Hepatocyte (in vitro differentiated cells): ENCODE measurements around the gene APOL4. TPM values are rescaled to one million over a fixed set of nuclear protein-coding genes. Genes with fewer than 3 reads are reported as not detected.

Experiments used
- DNase-seq: peaks from one replicate; pipeline ENCODE4 v3.0.0-alpha.2; 2016; ENCODE audit warnings: low spot score
- H2AFZ ChIP-seq: fragments of 200-600 bp; sonication (generic); 2 replicates; pipeline ENCODE4 v1.6.0; 2016; ENCODE audit warnings: antibody characterized with exemption, mild to moderate bottlenecking
- H3K27ac ChIP-seq: fragments of 200-600 bp; sonication (generic); 2 replicates; pipeline ENCODE4 v1.5.1; 2016; ENCODE audit warnings: mild to moderate bottlenecking
- H3K27me3 ChIP-seq: fragments of 200-600 bp; sonication (generic); 2 replicates; pipeline ENCODE4 v1.6.1; 2016
- H3K36me3 ChIP-seq: fragments of 200-600 bp; sonication (generic); replicated peaks from 2 replicates; pipeline ENCODE4 v1.5.1; 2016; ENCODE audit warnings: low read depth; ENCODE audit not compliant: insufficient read depth
- H3K4me1 ChIP-seq: fragments of 200-600 bp; sonication (generic); 2 replicates; pipeline ENCODE4 v1.5.1; 2016; ENCODE audit warnings: mild to moderate bottlenecking, moderate library complexity; ENCODE audit not compliant: insufficient read depth
- H3K4me2 ChIP-seq: fragments of 200-600 bp; sonication (generic); 2 replicates; pipeline ENCODE4 v1.6.0; 2016
- H3K4me3 ChIP-seq: fragments of 200-600 bp; sonication (generic); 2 replicates; pipeline ENCODE4 v1.5.1; 2016; ENCODE audit warnings: mild to moderate bottlenecking
- H3K79me2 ChIP-seq: fragments of 200-600 bp; sonication (generic); 2 replicates; pipeline ENCODE4 v1.6.0; 2017; ENCODE audit warnings: mild to moderate bottlenecking
- H3K9me2 ChIP-seq: fragments of 200-600 bp; sonication (generic); replicated peaks from 2 replicates; pipeline ENCODE4 v1.6.0; 2017; ENCODE audit warnings: mild to moderate bottlenecking; ENCODE audit not compliant: insufficient read depth
- H3K9me3 ChIP-seq: fragments of 200-600 bp; sonication (generic); 2 replicates; pipeline ENCODE4 v1.5.1; 2016; ENCODE audit warnings: low read depth, mild to moderate bottlenecking
- H4K20me1 ChIP-seq: fragments of 200-600 bp; sonication (generic); 2 replicates; pipeline ENCODE4 v1.6.0; 2016; ENCODE audit warnings: mild to moderate bottlenecking; ENCODE audit not compliant: insufficient read depth, poor library complexity, severe bottlenecking
- CTCF ChIP-seq: fragments of 200-600 bp; sonication (generic); IDR thresholded peaks from 2 replicates; pipeline ENCODE4 v1.5.1; 2016; ENCODE audit warnings: antibody characterized with exemption, mild to moderate bottlenecking; ENCODE audit not compliant: poor library complexity
- EZH2 ChIP-seq: fragments of 200-600 bp; sonication (generic); IDR thresholded peaks from 2 replicates; pipeline ENCODE4 v1.6.1; 2016; ENCODE audit warnings: antibody characterized with exemption, mild to moderate bottlenecking, borderline replicate concordance
- EZH2phosphoT487 ChIP-seq: fragments of 200-600 bp; sonication (generic); IDR thresholded peaks from one replicate; pipeline ENCODE4 v1.6.1; 2018; ENCODE audit warnings: antibody characterized with exemption, mild to moderate bottlenecking, low read depth, moderate library complexity; ENCODE audit not compliant: unreplicated experiment, severe bottlenecking
- WGBS: methylation state at CpG from one replicate; pipeline ENCODE4 v1.1.6; 2016; ENCODE audit warnings: low lambda C conversion rate; ENCODE audit errors: missing lambda C conversion rate; 5-methylcytosine and 5-hydroxymethylcytosine counted together
- polyA plus RNA-seq: library from polyadenylated mRNA; unstranded; fragments of >200 nt; fragmentation: Nextera tagmentation; extraction: Ambion mirVana; gene quantifications from 2 replicates; pipeline ENCODE4 v1.2.1, GENCODE V29; 2016
- total RNA-seq: library from RNA; depleted of rRNA; stranded (reverse); fragments of >200 nt; gene quantifications from 2 replicates; pipeline ENCODE4 v1.2.3, GENCODE V29; 2014

Gene APOL4
- total and polyA plus RNA-seq, 2 experiments from 2014 or later: 0.97 to 2.8 TPM

- no peak for TF ChIP-seq EZH2
- no peak for TF ChIP-seq EZH2phosphoT487
- no peak for TF ChIP-seq CTCF
- Histone ChIP-seq H3K9me2 (no peaks in the 10 kb centered on the region), H3K4me2 (no peak overlapping the region), H3K27ac (no peak overlapping the region), H3K4me3 (no peak overlapping the region), H4K20me1 (no peaks in the 10 kb centered on the region), H3K79me2 (no peaks in the 10 kb centered on the region), H2AFZ (no peak overlapping the region), H3K4me1 (no peaks in the 10 kb centered on the region), H3K27me3 (no peaks in the 10 kb centered on the region), H3K9me3 (no peaks in the 10 kb centered on the region), H3K36me3 (no peaks in the 10 kb centered on the region)
- WGBS: 60% methylated on average over 3 of the region's 3 CpGs
- DNase-seq: no peak
Observed at GRCh38 chr22:36246718-36247117, 45.1 kb upstream of the APOL4 start.

GRCh38 chr22:36245805-36246356 is 44.3 kb upstream of the APOL4 start:
- Histone ChIP-seq H3K4me1 (no peaks in the 10 kb centered on the region), H3K9me3 (no peaks in the 10 kb centered on the region), H2AFZ (no peak overlapping the region), H4K20me1 (no peaks in the 10 kb centered on the region), H3K9me2 (no peaks in the 10 kb centered on the region), H3K4me3 (no peak overlapping the region), H3K27me3 (no peaks in the 10 kb centered on the region), H3K4me2 (no peak overlapping the region), H3K79me2 (no peaks in the 10 kb centered on the region), H3K36me3 (no peaks in the 10 kb centered on the region), H3K27ac (no peak overlapping the region)
- TF ChIP-seq EZH2 (no peak), CTCF (no peak), EZH2phosphoT487 (no peak)
- whole genome bisulfite sequencing: 86% methylated on average over 4 of the region's 4 CpGs
- DNase-seq: no peak

- H3K27ac ChIP-seq: no peak overlapping the region
- no peak overlapping the region for H2AFZ ChIP-seq
- H3K79me2 ChIP-seq: no peaks in the 10 kb centered on the region
- H3K4me1 ChIP-seq: peaks cover 2% of the 10 kb centered on the region
- TF ChIP-seq EZH2 (no peak), EZH2phosphoT487 (no peak), CTCF (no peak)
- H4K20me1 ChIP-seq: no peaks in the 10 kb centered on the region
- WGBS: 91% methylated on average over 5 of the region's 5 CpGs
- no peaks in the 10 kb centered on the region for H3K9me2 ChIP-seq
- DNase-seq: no peak
- H3K27me3 ChIP-seq: no peaks in the 10 kb centered on the region
- H3K4me3 ChIP-seq: no peak overlapping the region
- no peaks in the 10 kb centered on the region for H3K36me3 ChIP-seq
- no peaks in the 10 kb centered on the region for H3K9me3 ChIP-seq
- no peak overlapping the region for H3K4me2 ChIP-seq
Observed at GRCh38 chr22:36244522-36245391, 43.1 kb upstream of the APOL4 start.
